ENCODE data around the gene CNOT2. TPM values are rescaled to one million over a fixed set of nuclear protein-coding genes. Genes with fewer than 3 reads are reported as not detected.

The CNOT2 gene
- total and polyA plus RNA-seq, 2 donors (not counting 1 experiment from before 2014, with no cell fraction given): 65.0 to 120 TPM

DNA sequence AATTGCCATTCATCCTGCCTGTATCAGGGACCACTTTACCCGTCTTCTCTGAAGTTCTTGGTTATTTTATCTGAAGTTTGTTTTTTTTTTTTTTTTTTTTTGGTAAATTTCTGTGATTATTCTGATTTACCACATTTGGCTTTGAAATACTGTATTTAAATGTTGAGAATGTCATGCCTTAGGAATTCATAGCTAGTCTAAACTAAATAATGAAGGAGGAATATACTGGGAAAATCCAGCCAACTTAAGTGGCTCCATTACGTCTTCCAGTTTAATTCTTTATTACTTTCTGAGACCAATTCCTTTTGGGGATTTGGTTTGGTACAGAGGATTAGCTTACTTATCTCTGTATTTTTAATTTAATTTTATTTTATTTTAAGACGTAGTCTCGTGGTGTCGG lies 62.6 kb downstream of the CNOT2 start:
- H3K4me1 Mint-ChIP-seq: peaks cover 27% of the 10 kb centered on the region
- no peak overlapping the region for H3K27ac ChIP-seq (ENCODE audit: low read length in 2 of 2)
- H3K9me3 ChIP-seq (ENCODE audit: control extremely low read depth in 1 of 3, control insufficient read depth in 2 of 3, insufficient read depth in 1 of 3, low read length in 2 of 3): peaks cover 0 to 10% (median 0%) of the 10 kb centered on the region in 3 donors
- H3K79me2 ChIP-seq (ENCODE audit: control insufficient read depth, insufficient read depth, low read length): peaks cover 34% of the 10 kb centered on the region
- H3K27me3 ChIP-seq (replicated peaks in 1 of 4; ENCODE audit: control extremely low read depth in 1 of 4, control insufficient read depth in 3 of 4, insufficient read depth in 4 of 4, low read length in 3 of 4): no peaks in the 10 kb centered on the region
- peaks cover 0 to 3% of the 10 kb centered on the region in 2 donors for H3K4me1 ChIP-seq (ENCODE audit: control insufficient read depth in 2 of 2, insufficient read depth in 2 of 2, low read length in 2 of 2)
- ATAC-seq (ENCODE audit: low read depth): no peak
- intact Hi-C loops (cut with micrococcal nuclease): no loop called here
- H3K36me3 ChIP-seq (replicated peaks in 1 of 2; ENCODE audit: control extremely low read depth in 1 of 2, control insufficient read depth in 1 of 2, extremely low read depth in 1 of 2, insufficient read depth in 2 of 2, low read length in 1 of 2): peaks cover 0 to 6% of the 10 kb centered on the region in 2 experiments
- no peak overlapping the region for H2AFZ ChIP-seq (ENCODE audit: insufficient read depth, low read depth, low read length, poor library complexity, severe bottlenecking)
- POLR2A ChIA-PET: no interaction called here
- 100% methylated on average over 2 of the region's 5 CpGs for WGBS (ENCODE audit: insufficient coverage)
- H3K27me3 Mint-ChIP-seq: no peaks in the 10 kb centered on the region
- no peak overlapping the region for H3K9ac ChIP-seq (ENCODE audit: low read length)
- H3K9me3 Mint-ChIP-seq (ENCODE audit: insufficient read depth): no peaks in the 10 kb centered on the region
- DNase-seq: no peak
- H3K27ac Mint-ChIP-seq: no peak overlapping the region
- TF ChIP-seq, protein P1, sequence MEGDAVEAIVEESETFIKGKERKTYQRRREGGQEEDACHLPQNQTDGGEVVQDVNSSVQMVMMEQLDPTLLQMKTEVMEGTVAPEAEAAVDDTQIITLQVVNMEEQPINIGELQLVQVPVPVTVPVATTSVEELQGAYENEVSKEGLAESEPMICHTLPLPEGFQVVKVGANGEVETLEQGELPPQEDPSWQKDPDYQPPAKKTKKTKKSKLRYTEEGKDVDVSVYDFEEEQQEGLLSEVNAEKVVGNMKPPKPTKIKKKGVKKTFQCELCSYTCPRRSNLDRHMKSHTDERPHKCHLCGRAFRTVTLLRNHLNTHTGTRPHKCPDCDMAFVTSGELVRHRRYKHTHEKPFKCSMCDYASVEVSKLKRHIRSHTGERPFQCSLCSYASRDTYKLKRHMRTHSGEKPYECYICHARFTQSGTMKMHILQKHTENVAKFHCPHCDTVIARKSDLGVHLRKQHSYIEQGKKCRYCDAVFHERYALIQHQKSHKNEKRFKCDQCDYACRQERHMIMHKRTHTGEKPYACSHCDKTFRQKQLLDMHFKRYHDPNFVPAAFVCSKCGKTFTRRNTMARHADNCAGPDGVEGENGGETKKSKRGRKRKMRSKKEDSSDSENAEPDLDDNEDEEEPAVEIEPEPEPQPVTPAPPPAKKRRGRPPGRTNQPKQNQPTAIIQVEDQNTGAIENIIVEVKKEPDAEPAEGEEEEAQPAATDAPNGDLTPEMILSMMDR (IDR thresholded peaks at IDR 0.05): no peak
- no peak for TF ChIP-seq EZH2 (IDR thresholded peaks at IDR 0.05; ENCODE audit: borderline replicate concordance, insufficient read depth, low read depth, low read length, poor library complexity, severe bottlenecking)
- CTCF ChIA-PET: interaction anchor here (0.7 kb wide), 1 partner anchor 426 kb away, joined by 5 read pairs; no protein-coding TSS in a partner anchor
- no peak overlapping the region for H3K4me3 ChIP-seq (ENCODE audit: control extremely low read depth in 1 of 5, extremely low read depth in 1 of 5, insufficient read depth in 1 of 5, low read depth in 2 of 5, low read length in 4 of 5)
- peaks cover 34% of the 10 kb centered on the region for H4K20me1 ChIP-seq (ENCODE audit: control insufficient read depth, insufficient read depth, low read length, poor library complexity, severe bottlenecking)
- no peak overlapping the region for H3K4me2 ChIP-seq (replicated peaks; ENCODE audit: low read depth, low read length, poor library complexity, severe bottlenecking)
- no peak overlapping the region for H3K4me3 Mint-ChIP-seq

DNA sequence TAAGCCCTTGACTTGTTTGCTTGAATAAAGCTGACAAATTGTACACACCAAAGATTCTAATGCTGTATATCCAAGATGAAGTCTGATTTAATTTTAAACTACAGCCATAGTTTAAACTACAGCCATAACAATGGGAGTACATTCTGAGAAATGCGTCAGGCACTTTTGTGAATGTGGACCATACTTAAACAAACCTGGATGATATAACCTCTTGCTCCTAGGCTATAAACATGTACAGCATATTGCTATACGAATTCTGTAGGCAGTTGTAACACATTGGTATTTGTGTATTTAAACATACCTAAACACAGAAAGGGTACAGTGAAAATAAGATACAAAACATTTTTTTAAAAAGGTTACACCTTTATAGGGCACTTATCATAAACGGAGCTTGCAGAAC lies 63.4 kb downstream of the CNOT2 start:
- ChIA-PET POLR2A (no interaction called here), CTCF (no interaction called here)
- Histone ChIP-seq H3K27ac (ENCODE audit: low read length in 2 of 2) (no peak overlapping the region), H3K4me1 (ENCODE audit: control insufficient read depth in 2 of 2, insufficient read depth in 2 of 2, low read length in 2 of 2) (peaks cover 0 to 3% of the 10 kb centered on the region in 2 donors), H3K4me3 (ENCODE audit: control extremely low read depth in 1 of 5, extremely low read depth in 1 of 5, insufficient read depth in 1 of 5, low read depth in 2 of 5, low read length in 4 of 5) (no peak overlapping the region), H3K9ac (ENCODE audit: low read length) (no peak overlapping the region), H3K9me3 (ENCODE audit: control extremely low read depth in 1 of 3, control insufficient read depth in 2 of 3, insufficient read depth in 1 of 3, low read length in 2 of 3) (peaks cover 0 to 10% (median 0%) of the 10 kb centered on the region in 3 donors), H3K79me2 (ENCODE audit: control insufficient read depth, insufficient read depth, low read length) (peaks cover 34% of the 10 kb centered on the region), H4K20me1 (ENCODE audit: control insufficient read depth, insufficient read depth, low read length, poor library complexity, severe bottlenecking) (peaks cover 34% of the 10 kb centered on the region), H3K27me3 (replicated peaks in 1 of 4; ENCODE audit: control extremely low read depth in 1 of 4, control insufficient read depth in 3 of 4, insufficient read depth in 4 of 4, low read length in 3 of 4) (no peaks in the 10 kb centered on the region), H3K36me3 (replicated peaks in 1 of 2; ENCODE audit: control extremely low read depth in 1 of 2, control insufficient read depth in 1 of 2, extremely low read depth in 1 of 2, insufficient read depth in 2 of 2, low read length in 1 of 2) (peaks cover 7 to 10% of the 10 kb centered on the region in 2 experiments), H3K4me2 (replicated peaks; ENCODE audit: low read depth, low read length, poor library complexity, severe bottlenecking) (no peak overlapping the region), H2AFZ (ENCODE audit: insufficient read depth, low read depth, low read length, poor library complexity, severe bottlenecking) (no peak overlapping the region)
- WGBS (ENCODE audit: insufficient coverage): no CpG with 5 or more reads among the region's 3 CpGs
- H3K27me3 Mint-ChIP-seq: no peaks in the 10 kb centered on the region
- DNase-seq (no peak), ATAC-seq (ENCODE audit: low read depth) (no peak)
- no peak overlapping the region for H3K27ac Mint-ChIP-seq
- TF ChIP-seq, protein P1 (IDR thresholded peaks at IDR 0.05): no peak
- no peak for TF ChIP-seq EZH2 (IDR thresholded peaks at IDR 0.05; ENCODE audit: borderline replicate concordance, insufficient read depth, low read depth, low read length, poor library complexity, severe bottlenecking)
- peaks cover 24% of the 10 kb centered on the region for H3K4me1 Mint-ChIP-seq
- intact Hi-C loops (cut with micrococcal nuclease): no loop called here
- no peaks in the 10 kb centered on the region for H3K9me3 Mint-ChIP-seq (ENCODE audit: insufficient read depth)
- no peak overlapping the region for H3K4me3 Mint-ChIP-seq

Data from B cell (primary cell).